Measurements from ENCODE around the gene ASB1.

- TF ChIP-seq POLR2A (IDR thresholded peaks at IDR 0.05): no peak
- TF ChIP-seq CTCF (IDR thresholded peaks at IDR 0.05): no peak
- TF ChIP-seq POLR2AphosphoS5 (IDR thresholded peaks at IDR 0.05; ENCODE audit: insufficient read depth in 1 of 2, low read depth in 1 of 2): no peak
These were observed 6.7 kb downstream of the ASB1 start for GRCh38 chr2:238433300-238433915.

Measured in vagina (tissue), 2 donors.